Upper lobe of right lung (tissue), 1 donor: Measurements from ENCODE around the gene CDK13. TPM values are rescaled to one million over a fixed set of nuclear protein-coding genes. Genes with fewer than 3 reads are reported as not detected.
"Not testable (repeated sequence)": the region's sequence is repeated elsewhere in the genome, so short reads cannot be mapped to it uniquely, and the experiment has no call there.

Experiments
- ATAC-seq: fragments of 200-7000 bp; cut with Tn5 transposase; one replicate; pipeline ENCODE4 v1.9.1; 2020; ENCODE audit warnings: mild to moderate bottlenecking, moderate library complexity
- DNase-seq: peaks from one replicate; pipeline ENCODE4 v3.0.0-alpha.2; 2020
- H3K27ac ChIP-seq: fragments of 200-600 bp; one replicate; pipeline ENCODE4 v1.8.0; 2022
- H3K27me3 ChIP-seq: fragments of 200-600 bp; one replicate; pipeline ENCODE4 v1.8.0; 2022; ENCODE audit warnings: mild to moderate bottlenecking
- H3K36me3 ChIP-seq: fragments of 200-600 bp; one replicate; pipeline ENCODE4 v1.8.0; 2022
- H3K4me1 ChIP-seq: fragments of 200-600 bp; one replicate; pipeline ENCODE4 v1.8.0; 2022
- H3K4me3 ChIP-seq: fragments of 200-600 bp; one replicate; pipeline ENCODE4 v1.8.0; 2022; ENCODE audit warnings: mild to moderate bottlenecking
- H3K9me3 ChIP-seq: fragments of 200-600 bp; one replicate; pipeline ENCODE4 v1.8.0; 2022
- intact Hi-C: fragments of 100-400 bp; cut with DNase I; formaldehyde crosslinking; loops from one replicate; pipeline ENCODE4 v1.11.0; 2022
- total RNA-seq: library from RNA; stranded (reverse); fragmentation: NEBNext Ultra II Directional; extraction: Animal tissue kit (Norgen Biotek cat#: 25700); gene quantifications from one replicate; pipeline ENCODE4 v1.2.1, GENCODE V29; 2021
- TF ChIP-seq, protein P1 (sequence below): fragments of 200-600 bp; IDR thresholded peaks from one replicate; pipeline ENCODE4 v1.8.0; 2022; ENCODE audit warnings: antibody characterized with exemption
- donor health status: DM: no; HTN: yes; CAD: no; lungs with severe emphysema.

CDK13 gene
- total RNA-seq, 1 donor from 2014 or later, result 51.4 TPM

DNA sequence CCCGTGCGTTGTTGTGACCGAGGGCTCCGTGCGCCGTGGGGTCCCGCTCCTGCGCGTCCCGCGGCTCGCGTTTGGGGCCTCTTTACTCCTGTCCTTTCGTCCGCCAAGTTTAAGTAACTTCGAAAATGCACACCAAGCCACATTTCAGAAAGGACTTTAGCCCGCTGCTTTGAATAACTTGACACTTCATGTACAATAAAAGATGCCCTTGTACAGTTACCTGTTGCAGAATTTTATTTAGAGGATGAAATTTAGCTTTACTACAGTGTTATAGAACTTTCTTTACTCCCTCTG, 185.2 kb downstream of the CDK13 start:
- Histone ChIP-seq H3K9me3 (no peaks in the 10 kb centered on the region), H3K4me3 (peak overlapping the region; percentile 97), H3K27ac (peak overlapping the region; percentile 92), H3K4me1 (peaks cover 29% of the 10 kb centered on the region), H3K27me3 (no peaks in the 10 kb centered on the region), H3K36me3 (peaks cover 4% of the 10 kb centered on the region)
- ATAC-seq (no peak), DNase-seq (no peak)
- intact Hi-C loops, result no loop called here
- TF ChIP-seq, protein P1, sequence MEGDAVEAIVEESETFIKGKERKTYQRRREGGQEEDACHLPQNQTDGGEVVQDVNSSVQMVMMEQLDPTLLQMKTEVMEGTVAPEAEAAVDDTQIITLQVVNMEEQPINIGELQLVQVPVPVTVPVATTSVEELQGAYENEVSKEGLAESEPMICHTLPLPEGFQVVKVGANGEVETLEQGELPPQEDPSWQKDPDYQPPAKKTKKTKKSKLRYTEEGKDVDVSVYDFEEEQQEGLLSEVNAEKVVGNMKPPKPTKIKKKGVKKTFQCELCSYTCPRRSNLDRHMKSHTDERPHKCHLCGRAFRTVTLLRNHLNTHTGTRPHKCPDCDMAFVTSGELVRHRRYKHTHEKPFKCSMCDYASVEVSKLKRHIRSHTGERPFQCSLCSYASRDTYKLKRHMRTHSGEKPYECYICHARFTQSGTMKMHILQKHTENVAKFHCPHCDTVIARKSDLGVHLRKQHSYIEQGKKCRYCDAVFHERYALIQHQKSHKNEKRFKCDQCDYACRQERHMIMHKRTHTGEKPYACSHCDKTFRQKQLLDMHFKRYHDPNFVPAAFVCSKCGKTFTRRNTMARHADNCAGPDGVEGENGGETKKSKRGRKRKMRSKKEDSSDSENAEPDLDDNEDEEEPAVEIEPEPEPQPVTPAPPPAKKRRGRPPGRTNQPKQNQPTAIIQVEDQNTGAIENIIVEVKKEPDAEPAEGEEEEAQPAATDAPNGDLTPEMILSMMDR, result no peak

DNA sequence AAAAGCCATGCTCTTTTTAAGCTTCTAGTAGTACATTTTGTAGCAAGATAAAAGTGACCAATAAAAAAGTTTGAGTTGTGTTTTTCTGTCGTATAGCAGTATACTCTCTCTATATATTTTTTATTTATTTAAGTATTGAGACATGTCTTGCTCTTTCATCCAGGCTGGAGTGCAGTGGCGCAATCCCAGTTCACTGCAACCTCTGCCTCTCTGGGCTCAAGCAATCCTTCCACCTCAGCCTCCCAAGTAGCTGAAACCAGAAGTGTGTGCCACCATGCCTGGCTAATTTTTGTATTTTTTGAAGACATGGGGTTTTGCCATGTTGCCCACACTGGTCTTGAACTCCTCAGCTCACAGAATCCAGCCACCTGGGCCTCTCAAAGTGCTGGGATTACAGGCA, 187.5 kb downstream of the CDK13 start:
- Histone ChIP-seq H3K27ac (no peak overlapping the region), H3K9me3 (no peaks in the 10 kb centered on the region), H3K27me3 (no peaks in the 10 kb centered on the region), H3K4me3 (no peak overlapping the region), H3K36me3 (peaks cover 3% of the 10 kb centered on the region), H3K4me1 (peaks cover 11% of the 10 kb centered on the region)
- intact Hi-C loops, result no loop called here
- TF ChIP-seq, protein P1, result no peak
- no peak for ATAC-seq
- DNase-seq, result no peak

DNA sequence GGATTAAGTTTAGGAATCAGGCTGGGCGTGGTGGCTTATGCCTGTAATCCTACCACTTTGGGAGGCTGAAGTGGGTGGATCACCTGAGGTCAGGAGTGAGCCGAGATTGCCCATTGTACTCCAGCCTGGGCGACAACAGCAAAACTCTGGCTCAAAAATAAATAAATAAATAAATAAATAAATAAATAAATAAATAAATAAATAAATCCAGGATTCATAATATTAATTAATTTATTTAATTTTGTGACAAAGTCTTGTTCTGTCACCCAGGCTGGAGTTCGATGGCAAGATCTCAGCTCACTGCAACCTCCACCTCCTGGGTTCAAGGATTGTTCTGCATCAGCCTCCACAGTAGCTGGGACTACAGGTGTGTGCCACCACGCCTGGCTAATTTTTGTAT, 188.9 kb downstream of the CDK13 start:
- ATAC-seq, result no peak
- intact Hi-C loops, result no loop called here
- H3K27me3 ChIP-seq, result no peaks in the 10 kb centered on the region
- no peaks in the 10 kb centered on the region for H3K36me3 ChIP-seq
- H3K4me1 ChIP-seq, result no peaks in the 10 kb centered on the region
- no peaks in the 10 kb centered on the region for H3K9me3 ChIP-seq
- H3K27ac ChIP-seq, result no peak overlapping the region
- H3K4me3 ChIP-seq, result no peak overlapping the region
- TF ChIP-seq, protein P1, result no peak
- no peak for DNase-seq

DNA sequence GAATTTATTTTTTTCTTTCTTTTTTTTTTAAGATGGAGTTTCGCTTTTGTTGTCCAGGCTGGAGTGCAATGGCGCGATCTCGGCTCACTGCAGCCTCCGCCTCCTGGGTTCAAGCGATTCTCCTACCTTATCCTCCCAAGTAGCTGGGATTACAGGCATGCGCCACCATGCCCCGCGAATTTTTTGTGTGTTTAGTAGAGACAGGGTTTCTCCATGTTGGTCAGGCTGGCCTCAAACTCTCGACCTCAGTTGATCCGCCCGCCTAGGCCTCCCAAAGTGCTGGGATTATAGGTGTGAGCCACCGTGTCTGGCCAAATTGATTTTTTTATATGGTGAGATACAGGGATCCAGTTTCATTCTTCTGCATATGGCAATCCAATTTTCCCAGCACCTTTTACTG, 189.8 kb downstream of the CDK13 start:
- H3K27ac ChIP-seq, H3K4me1 ChIP-seq, ATAC-seq, H3K36me3 ChIP-seq, intact Hi-C loops, H3K9me3 ChIP-seq, H3K27me3 ChIP-seq, H3K4me3 ChIP-seq, DNase-seq: not testable (repeated sequence)

DNA sequence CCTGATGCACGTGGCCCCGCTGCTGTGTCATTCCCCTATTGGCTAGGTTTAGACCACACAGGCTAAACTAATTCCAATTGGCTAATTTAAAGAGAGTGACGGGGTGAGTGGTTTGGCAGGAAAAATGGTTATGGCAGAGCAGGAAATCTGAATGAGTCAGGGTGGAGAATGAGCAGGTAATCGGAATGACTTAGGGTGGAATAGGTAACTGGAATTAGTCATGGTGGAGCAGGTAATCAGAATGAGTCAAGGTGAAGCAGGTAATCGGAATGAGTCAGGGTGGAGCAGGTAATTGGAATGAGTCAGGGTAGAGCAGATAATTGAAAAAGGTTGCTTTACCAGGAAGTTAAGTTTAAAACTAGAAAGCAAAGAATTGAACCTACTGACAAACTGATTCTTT, 191.9 kb downstream of the CDK13 start:
- ATAC-seq, DNase-seq, H3K4me1 ChIP-seq, H3K9me3 ChIP-seq, H3K36me3 ChIP-seq, H3K27ac ChIP-seq, intact Hi-C loops, H3K4me3 ChIP-seq, H3K27me3 ChIP-seq: not testable (repeated sequence)

DNA sequence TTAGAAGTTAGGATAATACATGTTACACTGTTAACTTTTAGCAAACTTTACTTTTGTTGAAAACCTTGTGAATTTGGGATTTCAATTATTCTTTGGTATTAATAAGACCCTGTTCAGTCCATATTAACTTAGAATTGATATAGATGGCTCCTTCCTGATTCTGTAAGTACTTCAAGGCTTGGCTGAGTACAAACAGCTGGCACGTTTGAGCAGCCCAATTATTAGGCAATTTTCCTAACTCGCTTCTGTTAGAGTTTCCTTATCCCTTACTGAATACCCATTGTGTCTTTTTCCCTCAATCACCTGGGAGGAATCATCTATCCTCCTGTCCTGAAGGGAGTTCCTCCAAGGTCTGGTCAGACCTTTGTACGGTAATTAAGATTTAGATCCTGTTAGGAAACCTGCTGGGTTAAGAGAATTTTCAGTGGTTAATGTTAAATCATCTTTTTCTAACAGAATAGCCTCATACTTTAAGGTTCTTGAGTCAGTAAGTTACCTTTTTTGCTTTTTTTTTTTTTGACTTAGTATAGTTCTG, 195.6 kb downstream of the CDK13 start:
- H3K9me3 ChIP-seq, H3K27ac ChIP-seq, H3K4me3 ChIP-seq, H3K4me1 ChIP-seq, H3K27me3 ChIP-seq, intact Hi-C loops, ATAC-seq, H3K36me3 ChIP-seq, DNase-seq: not testable (repeated sequence)

DNA sequence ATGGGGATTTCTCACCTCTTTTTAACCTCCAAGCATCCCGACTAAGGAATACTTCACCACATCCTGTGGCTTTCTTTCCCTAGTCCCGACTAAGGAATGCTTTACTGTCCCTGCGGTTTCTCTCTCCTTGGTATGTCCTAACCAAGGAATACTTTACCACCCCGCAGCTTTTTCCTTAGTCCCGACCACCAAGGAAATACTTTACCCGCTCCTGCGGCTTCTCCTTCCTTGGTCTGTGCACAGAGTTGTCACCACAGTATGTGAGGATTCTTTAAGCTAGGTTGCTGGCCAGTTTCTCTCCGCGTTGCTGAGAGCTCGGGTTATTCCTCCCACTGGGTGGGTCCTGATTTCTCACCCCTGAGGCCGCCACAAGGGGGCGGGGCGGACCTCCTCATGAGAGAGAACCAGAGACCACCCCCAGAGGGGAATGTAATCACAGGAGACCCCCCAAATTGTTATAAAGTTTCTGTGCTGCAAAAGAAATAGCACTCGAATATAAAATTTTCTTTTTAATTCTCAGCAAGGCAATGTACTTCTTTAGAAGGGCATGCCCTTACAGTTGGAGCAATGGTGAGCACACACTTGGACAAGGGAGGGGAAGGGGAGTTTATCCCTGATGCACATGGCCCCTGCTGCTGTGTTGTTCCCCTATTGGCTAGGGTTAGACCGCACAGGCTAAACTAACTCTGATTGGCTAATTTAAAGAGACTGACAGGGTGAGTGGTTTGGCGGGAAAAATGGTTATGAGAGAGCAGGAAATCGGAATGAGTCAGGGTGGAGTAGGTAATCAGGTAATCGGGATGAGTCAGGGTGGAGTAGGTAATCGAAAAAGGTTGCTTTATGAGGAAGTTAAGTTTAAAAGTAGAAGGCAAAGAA, 197.6 kb downstream of the CDK13 start:
- ATAC-seq (no peak), DNase-seq (no peak)
- no peaks in the 10 kb centered on the region for H3K4me1 ChIP-seq
- no peaks in the 10 kb centered on the region for H3K27me3 ChIP-seq
- no peak overlapping the region for H3K27ac ChIP-seq
- TF ChIP-seq, protein P1, result no peak
- no peak overlapping the region for H3K4me3 ChIP-seq
- no peaks in the 10 kb centered on the region for H3K9me3 ChIP-seq
- intact Hi-C loops, result no loop called here
- no peaks in the 10 kb centered on the region for H3K36me3 ChIP-seq

DNA sequence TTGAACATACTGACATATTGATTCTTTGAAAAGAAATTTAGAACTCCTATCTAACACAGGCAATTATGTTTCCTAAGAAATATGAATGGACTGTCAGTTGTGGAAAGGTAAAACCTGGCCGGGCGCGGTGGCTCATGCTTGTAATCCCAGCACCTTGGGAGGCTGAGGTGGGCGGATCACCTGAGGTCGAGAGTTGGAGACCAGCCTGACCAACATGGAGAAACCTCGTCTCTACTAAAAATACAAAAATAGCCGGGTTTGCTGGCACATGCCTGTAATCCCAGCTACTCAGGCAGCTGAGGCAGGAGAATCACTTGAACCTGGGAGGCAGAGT, 198.2 kb downstream of the CDK13 start:
- H3K36me3 ChIP-seq, DNase-seq, H3K9me3 ChIP-seq, H3K4me1 ChIP-seq, intact Hi-C loops, H3K27ac ChIP-seq, H3K4me3 ChIP-seq, ATAC-seq, H3K27me3 ChIP-seq: not testable (repeated sequence)
